H1 (cell line): Measurements from ENCODE around the gene UBASH3A. TPM values are rescaled to one million over a fixed set of nuclear protein-coding genes. Genes with fewer than 3 reads are reported as not detected.

ENCODE experiments used
- ATF3 ChIP-seq: IDR thresholded peaks from 2 replicates; pipeline ENCODE4 v1.6.1; 2011; ENCODE audit warnings: low read depth, mild to moderate bottlenecking, low read length; ENCODE audit not compliant: insufficient read depth
- polyA plus RNA-seq, 7 experiments: library from polyadenylated mRNA; depleted of rRNA in 3 of 7; stranded (reverse) in 5 of 7; unstranded in 2 of 7; fragments of >200 nt in 5 of 7; fragments of 200-250 nt in 2 of 7; gene quantifications; 1 replicate in 5 of 7; 2 replicates in 1 of 7; 4 replicates in 1 of 7; pipeline versions ENCODE4 v1.2.1 to v1.2.3, GENCODE V29; 2011 to 2013; ENCODE audit warnings: missing spikeins in 2 of 7, mixed read lengths in 2 of 7
- total RNA-seq: library from RNA; stranded (reverse); fragmentation: NEBNext Ultra II Directional; extraction: Animal tissue kit (Norgen Biotek cat#: 25700); gene quantifications from 2 replicates; pipeline ENCODE4 v1.2.1, GENCODE V29; 2021

The UBASH3A gene
- total and polyA plus RNA-seq, 2 of the 8 experiments (the other 6 are each of a cell fraction or from before 2014, with no cell fraction given): not detected

DNA sequence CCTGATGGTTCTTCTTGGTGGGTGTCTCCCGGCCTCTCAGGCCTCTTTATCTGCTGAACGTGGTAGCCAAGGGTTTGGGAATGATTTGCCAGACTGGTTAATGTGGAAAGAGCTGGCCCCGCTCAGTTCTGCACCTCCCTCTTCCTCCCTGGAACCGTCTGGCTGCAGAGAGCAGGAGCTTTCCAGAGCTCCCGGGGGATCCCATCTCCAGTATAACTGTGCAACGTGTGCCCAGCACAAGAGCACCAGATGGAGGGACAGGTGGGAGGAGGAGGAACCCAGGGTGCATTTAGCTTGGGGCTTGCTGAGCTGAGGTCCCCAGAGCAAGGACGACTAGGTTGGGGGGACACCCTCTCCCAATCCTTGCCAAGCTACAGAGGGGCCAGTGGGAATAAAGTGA lies 42.4 kb upstream of the UBASH3A start (continued):
- no peak for TF ChIP-seq ATF3
- TF ChIP-seq, all 59 proteins: peak for 0
